SK-N-SH treated with all-trans-retinoic acid at 6 μM for 48 hours (cell line): Measurements from ENCODE around the gene NADK2.
A peak's percentile ranks its signal among the peaks of the same experiment; 100 is the strongest.

ENCODE experiments used
- ATAC-seq: fragments of 200-7000 bp; cut with Tn5 transposase; 3 replicates; pipeline ENCODE4 v1.9.1; 2020; ENCODE audit warnings: mild to moderate bottlenecking, moderate library complexity
- ARNTL ChIP-seq: fragments of 450-650 bp; formaldehyde crosslinking; IDR thresholded peaks from 2 replicates; pipeline ENCODE4 v1.5.0; 2020; ENCODE audit warnings: low read depth, mild to moderate bottlenecking, moderate library complexity, borderline replicate concordance
- CREB5 ChIP-seq: fragments of 250-450 bp; sonication (Bioruptor Pico); IDR thresholded peaks from 2 replicates; pipeline ENCODE4 v1.5.1; 2020; ENCODE audit warnings: low read depth, mild to moderate bottlenecking, moderate library complexity
- ESRRG ChIP-seq: fragments of 250-450 bp; sonication (Bioruptor Pico); IDR thresholded peaks from 2 replicates; pipeline ENCODE4 v1.6.1; 2021; ENCODE audit warnings: mild to moderate bottlenecking
- PATZ1 ChIP-seq: fragments of 250-450 bp; sonication (Bioruptor Pico); IDR thresholded peaks from 2 replicates; pipeline ENCODE4 v1.8.0; 2020; ENCODE audit warnings: mild to moderate bottlenecking, moderate library complexity, borderline replicate concordance
- RARB ChIP-seq: fragments of 250-450 bp; sonication (Bioruptor Pico); IDR thresholded peaks from 2 replicates; pipeline ENCODE4 v1.8.0; 2021; ENCODE audit warnings: mild to moderate bottlenecking, moderate library complexity
- SNAI2 ChIP-seq: fragments of 250-450 bp; sonication (Bioruptor Pico); IDR thresholded peaks from 2 replicates; pipeline ENCODE4 v1.5.0; 2020; ENCODE audit warnings: mild to moderate bottlenecking, moderate library complexity
- TOX ChIP-seq: fragments of 250-450 bp; sonication (Bioruptor Pico); IDR thresholded peaks from 2 replicates; pipeline ENCODE4 v1.8.0; 2021; ENCODE audit warnings: mild to moderate bottlenecking, moderate library complexity, borderline replicate concordance
- TSHZ2 ChIP-seq: fragments of 250-450 bp; sonication (Bioruptor Pico); IDR thresholded peaks from 2 replicates; pipeline ENCODE4 v1.5.0; 2020; ENCODE audit warnings: mild to moderate bottlenecking, moderate library complexity
- ZC3H10 ChIP-seq: fragments of 250-450 bp; sonication (Bioruptor Pico); IDR thresholded peaks from 2 replicates; pipeline ENCODE4 v1.5.1; 2021; ENCODE audit warnings: mild to moderate bottlenecking, moderate library complexity
- ZFP3 ChIP-seq: fragments of 250-450 bp; sonication (Bioruptor Pico); IDR thresholded peaks from 2 replicates; pipeline ENCODE4 v1.5.0; 2020; ENCODE audit warnings: mild to moderate bottlenecking, moderate library complexity
- ZNF70 ChIP-seq: fragments of 450-650 bp; formaldehyde crosslinking; IDR thresholded peaks from 2 replicates; pipeline ENCODE4 v1.5.0; 2020; ENCODE audit warnings: mild to moderate bottlenecking, moderate library complexity
- ZNF8 ChIP-seq: fragments of 450-650 bp; formaldehyde crosslinking; IDR thresholded peaks from 2 replicates; pipeline ENCODE4 v1.5.0; 2020; ENCODE audit warnings: mild to moderate bottlenecking, moderate library complexity
- TF ChIP-seq, protein P1 (sequence below): fragments of 250-450 bp; sonication (Bioruptor Pico); IDR thresholded peaks from 2 replicates; pipeline ENCODE4 v1.5.1; 2021; ENCODE audit warnings: mild to moderate bottlenecking, moderate library complexity

Gene NADK2

GRCh38 chr5:36179950-36180349 is 61.8 kb downstream of the NADK2 start (continued):
- TF ChIP-seq TSHZ2, result no peak
- TF ChIP-seq ZFP3 (CRISPR knock-in tag), result no peak
- no peak for TF ChIP-seq ZC3H10 (CRISPR knock-in tag)
- TF ChIP-seq PATZ1 (CRISPR knock-in tag), result no peak
- no peak for TF ChIP-seq ARNTL
- TF ChIP-seq, all 23 proteins: peak for 0

DNA sequence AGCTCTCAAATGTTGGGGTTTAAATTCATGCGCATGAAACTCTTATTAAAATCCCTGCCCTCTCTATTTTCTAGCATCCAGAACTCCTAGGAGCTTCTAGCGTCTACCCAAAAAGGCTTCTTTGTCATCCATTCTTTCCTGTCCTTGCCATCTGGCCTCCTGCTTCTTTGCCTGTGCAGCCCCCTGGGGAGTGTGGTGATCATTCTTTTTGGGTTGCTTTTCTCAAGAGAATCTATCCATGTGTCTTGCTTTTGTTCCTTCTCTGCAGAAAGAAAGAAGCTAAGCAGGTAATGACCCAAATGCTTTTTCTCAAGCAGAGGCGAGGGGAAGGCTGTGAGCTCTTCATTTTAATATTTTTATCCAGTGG is 63.2 kb downstream of the NADK2 start:
- TF ChIP-seq TSHZ2 (no peak), ZNF70 (CRISPR knock-in tag) (no peak), ZNF8 (CRISPR knock-in tag) (no peak), RARB (CRISPR knock-in tag) (no peak), CREB5 (CRISPR knock-in tag) (no peak), ZC3H10 (CRISPR knock-in tag) (no peak)
- ATAC-seq, result no peak

DNA sequence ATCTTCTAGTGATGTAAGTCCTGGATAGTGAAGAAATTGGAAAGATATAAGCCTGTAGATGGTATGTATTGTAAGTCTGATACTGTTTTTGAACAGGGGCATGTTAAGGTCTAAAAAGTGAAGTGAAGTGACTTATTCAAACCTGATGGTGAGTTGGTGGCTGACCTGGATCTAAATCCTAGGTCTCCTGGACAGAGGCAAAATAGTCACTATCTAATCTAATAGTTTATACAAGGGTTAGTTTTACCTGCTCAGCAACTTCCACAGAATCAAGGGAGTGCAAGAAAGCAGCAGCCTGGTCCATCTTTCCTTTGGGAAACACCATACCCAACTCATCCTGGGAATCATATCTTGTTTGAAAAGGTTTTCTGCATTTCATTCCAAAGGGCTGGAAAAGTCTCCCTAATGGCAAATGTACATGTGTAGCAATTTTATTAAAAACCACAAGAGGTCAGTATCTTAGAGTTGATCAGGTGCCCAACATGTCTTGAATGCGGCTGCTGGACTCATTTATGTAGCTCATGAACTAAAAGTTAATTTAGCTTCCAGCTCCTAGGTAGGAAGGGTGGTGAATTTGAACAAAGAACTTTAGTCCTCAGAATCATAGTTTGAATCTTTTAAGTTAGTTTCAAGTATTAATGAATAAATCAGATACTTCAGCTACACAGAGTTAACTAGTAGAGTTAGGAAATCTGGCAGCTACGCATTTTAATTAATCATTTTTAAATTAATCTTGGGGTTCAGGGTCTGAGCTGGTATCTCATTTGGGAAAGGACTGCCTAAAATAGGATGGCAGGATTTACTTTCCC is 63.8 kb downstream of the NADK2 start:
- ATAC-seq, result peak; percentile 93
- TF ChIP-seq TSHZ2 (no peak), ESRRG (CRISPR knock-in tag) (no peak)

DNA sequence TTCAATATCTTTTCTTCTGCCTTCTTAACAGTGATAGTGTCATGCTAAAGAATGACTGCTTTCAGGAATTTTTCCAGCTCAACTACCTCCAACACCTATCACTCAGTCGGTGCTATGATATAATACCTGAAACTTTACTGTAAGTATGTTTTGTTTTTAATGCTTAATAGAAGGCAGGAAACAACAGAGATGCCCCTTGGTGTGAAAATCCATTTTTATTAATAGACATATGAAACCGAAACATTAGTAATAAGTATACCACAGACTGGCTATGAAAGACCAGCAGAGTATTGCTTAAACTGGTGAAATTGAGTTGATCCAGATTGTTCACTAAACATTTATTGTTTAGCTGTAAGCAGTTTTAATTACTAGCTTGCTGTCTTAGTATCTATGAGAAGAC is 64.6 kb downstream of the NADK2 start:
- TF ChIP-seq RARB (CRISPR knock-in tag) (no peak), CREB5 (CRISPR knock-in tag) (no peak), SNAI2 (CRISPR knock-in tag) (no peak), TOX (CRISPR knock-in tag) (no peak), TSHZ2 (no peak), ZNF70 (CRISPR knock-in tag) (no peak), ZNF8 (CRISPR knock-in tag) (no peak)
- TF ChIP-seq, protein P1, sequence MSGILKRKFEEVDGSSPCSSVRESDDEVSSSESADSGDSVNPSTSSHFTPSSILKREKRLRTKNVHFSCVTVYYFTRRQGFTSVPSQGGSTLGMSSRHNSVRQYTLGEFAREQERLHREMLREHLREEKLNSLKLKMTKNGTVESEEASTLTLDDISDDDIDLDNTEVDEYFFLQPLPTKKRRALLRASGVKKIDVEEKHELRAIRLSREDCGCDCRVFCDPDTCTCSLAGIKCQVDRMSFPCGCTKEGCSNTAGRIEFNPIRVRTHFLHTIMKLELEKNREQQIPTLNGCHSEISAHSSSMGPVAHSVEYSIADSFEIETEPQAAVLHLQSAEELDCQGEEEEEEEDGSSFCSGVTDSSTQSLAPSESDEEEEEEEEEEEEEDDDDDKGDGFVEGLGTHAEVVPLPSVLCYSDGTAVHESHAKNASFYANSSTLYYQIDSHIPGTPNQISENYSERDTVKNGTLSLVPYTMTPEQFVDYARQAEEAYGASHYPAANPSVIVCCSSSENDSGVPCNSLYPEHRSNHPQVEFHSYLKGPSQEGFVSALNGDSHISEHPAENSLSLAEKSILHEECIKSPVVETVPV (CRISPR knock-in tag), result no peak
- ATAC-seq, result no peak
